ENCODE data around the gene ARFGAP1.

DNA sequence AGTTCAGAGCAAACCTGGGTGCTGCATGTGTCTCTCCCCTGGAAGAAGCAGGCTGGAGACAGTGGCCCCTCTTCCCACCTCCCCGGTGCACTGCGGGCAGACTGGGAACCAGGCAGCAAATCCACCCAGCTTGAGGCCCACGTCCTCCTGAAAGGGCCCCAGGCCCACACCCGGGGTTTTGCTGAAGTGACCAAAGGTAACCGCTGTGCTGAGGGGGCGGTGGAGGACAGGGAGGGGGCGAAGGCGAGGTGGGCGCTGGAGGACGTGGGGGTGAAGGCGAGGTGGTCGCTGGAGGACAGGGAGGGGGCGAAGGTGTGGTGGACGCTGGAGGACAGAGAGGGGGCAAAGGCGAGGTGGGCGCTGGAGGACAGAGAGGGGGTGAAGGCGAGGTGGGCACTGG lies 38.7 kb upstream of the ARFGAP1 start:
- TF ChIP-seq ZNF331 (CRISPR knock-in tag; IDR thresholded peaks at IDR 0.05; ENCODE audit: low read depth) (no peak), POLR2AphosphoS5 (IDR thresholded peaks at IDR 0.05; ENCODE audit: low read depth) (no peak), CREB1 (CRISPR knock-in tag; IDR thresholded peaks at IDR 0.05; ENCODE audit: low read depth) (no peak), JUNB (IDR thresholded peaks at IDR 0.05; ENCODE audit: unreplicated experiment) (no peak)
- TF ChIP-seq, protein P1, sequence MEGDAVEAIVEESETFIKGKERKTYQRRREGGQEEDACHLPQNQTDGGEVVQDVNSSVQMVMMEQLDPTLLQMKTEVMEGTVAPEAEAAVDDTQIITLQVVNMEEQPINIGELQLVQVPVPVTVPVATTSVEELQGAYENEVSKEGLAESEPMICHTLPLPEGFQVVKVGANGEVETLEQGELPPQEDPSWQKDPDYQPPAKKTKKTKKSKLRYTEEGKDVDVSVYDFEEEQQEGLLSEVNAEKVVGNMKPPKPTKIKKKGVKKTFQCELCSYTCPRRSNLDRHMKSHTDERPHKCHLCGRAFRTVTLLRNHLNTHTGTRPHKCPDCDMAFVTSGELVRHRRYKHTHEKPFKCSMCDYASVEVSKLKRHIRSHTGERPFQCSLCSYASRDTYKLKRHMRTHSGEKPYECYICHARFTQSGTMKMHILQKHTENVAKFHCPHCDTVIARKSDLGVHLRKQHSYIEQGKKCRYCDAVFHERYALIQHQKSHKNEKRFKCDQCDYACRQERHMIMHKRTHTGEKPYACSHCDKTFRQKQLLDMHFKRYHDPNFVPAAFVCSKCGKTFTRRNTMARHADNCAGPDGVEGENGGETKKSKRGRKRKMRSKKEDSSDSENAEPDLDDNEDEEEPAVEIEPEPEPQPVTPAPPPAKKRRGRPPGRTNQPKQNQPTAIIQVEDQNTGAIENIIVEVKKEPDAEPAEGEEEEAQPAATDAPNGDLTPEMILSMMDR (conservative IDR thresholded peaks at IDR 0.05; ENCODE audit: low read depth in 2 of 2): no peak
- TF ChIP-seq, protein P2, sequence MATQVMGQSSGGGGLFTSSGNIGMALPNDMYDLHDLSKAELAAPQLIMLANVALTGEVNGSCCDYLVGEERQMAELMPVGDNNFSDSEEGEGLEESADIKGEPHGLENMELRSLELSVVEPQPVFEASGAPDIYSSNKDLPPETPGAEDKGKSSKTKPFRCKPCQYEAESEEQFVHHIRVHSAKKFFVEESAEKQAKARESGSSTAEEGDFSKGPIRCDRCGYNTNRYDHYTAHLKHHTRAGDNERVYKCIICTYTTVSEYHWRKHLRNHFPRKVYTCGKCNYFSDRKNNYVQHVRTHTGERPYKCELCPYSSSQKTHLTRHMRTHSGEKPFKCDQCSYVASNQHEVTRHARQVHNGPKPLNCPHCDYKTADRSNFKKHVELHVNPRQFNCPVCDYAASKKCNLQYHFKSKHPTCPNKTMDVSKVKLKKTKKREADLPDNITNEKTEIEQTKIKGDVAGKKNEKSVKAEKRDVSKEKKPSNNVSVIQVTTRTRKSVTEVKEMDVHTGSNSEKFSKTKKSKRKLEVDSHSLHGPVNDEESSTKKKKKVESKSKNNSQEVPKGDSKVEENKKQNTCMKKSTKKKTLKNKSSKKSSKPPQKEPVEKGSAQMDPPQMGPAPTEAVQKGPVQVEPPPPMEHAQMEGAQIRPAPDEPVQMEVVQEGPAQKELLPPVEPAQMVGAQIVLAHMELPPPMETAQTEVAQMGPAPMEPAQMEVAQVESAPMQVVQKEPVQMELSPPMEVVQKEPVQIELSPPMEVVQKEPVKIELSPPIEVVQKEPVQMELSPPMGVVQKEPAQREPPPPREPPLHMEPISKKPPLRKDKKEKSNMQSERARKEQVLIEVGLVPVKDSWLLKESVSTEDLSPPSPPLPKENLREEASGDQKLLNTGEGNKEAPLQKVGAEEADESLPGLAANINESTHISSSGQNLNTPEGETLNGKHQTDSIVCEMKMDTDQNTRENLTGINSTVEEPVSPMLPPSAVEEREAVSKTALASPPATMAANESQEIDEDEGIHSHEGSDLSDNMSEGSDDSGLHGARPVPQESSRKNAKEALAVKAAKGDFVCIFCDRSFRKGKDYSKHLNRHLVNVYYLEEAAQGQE (IDR thresholded peaks at IDR 0.05; ENCODE audit: unreplicated experiment): no peak
- TF ChIP-seq, protein P3, sequence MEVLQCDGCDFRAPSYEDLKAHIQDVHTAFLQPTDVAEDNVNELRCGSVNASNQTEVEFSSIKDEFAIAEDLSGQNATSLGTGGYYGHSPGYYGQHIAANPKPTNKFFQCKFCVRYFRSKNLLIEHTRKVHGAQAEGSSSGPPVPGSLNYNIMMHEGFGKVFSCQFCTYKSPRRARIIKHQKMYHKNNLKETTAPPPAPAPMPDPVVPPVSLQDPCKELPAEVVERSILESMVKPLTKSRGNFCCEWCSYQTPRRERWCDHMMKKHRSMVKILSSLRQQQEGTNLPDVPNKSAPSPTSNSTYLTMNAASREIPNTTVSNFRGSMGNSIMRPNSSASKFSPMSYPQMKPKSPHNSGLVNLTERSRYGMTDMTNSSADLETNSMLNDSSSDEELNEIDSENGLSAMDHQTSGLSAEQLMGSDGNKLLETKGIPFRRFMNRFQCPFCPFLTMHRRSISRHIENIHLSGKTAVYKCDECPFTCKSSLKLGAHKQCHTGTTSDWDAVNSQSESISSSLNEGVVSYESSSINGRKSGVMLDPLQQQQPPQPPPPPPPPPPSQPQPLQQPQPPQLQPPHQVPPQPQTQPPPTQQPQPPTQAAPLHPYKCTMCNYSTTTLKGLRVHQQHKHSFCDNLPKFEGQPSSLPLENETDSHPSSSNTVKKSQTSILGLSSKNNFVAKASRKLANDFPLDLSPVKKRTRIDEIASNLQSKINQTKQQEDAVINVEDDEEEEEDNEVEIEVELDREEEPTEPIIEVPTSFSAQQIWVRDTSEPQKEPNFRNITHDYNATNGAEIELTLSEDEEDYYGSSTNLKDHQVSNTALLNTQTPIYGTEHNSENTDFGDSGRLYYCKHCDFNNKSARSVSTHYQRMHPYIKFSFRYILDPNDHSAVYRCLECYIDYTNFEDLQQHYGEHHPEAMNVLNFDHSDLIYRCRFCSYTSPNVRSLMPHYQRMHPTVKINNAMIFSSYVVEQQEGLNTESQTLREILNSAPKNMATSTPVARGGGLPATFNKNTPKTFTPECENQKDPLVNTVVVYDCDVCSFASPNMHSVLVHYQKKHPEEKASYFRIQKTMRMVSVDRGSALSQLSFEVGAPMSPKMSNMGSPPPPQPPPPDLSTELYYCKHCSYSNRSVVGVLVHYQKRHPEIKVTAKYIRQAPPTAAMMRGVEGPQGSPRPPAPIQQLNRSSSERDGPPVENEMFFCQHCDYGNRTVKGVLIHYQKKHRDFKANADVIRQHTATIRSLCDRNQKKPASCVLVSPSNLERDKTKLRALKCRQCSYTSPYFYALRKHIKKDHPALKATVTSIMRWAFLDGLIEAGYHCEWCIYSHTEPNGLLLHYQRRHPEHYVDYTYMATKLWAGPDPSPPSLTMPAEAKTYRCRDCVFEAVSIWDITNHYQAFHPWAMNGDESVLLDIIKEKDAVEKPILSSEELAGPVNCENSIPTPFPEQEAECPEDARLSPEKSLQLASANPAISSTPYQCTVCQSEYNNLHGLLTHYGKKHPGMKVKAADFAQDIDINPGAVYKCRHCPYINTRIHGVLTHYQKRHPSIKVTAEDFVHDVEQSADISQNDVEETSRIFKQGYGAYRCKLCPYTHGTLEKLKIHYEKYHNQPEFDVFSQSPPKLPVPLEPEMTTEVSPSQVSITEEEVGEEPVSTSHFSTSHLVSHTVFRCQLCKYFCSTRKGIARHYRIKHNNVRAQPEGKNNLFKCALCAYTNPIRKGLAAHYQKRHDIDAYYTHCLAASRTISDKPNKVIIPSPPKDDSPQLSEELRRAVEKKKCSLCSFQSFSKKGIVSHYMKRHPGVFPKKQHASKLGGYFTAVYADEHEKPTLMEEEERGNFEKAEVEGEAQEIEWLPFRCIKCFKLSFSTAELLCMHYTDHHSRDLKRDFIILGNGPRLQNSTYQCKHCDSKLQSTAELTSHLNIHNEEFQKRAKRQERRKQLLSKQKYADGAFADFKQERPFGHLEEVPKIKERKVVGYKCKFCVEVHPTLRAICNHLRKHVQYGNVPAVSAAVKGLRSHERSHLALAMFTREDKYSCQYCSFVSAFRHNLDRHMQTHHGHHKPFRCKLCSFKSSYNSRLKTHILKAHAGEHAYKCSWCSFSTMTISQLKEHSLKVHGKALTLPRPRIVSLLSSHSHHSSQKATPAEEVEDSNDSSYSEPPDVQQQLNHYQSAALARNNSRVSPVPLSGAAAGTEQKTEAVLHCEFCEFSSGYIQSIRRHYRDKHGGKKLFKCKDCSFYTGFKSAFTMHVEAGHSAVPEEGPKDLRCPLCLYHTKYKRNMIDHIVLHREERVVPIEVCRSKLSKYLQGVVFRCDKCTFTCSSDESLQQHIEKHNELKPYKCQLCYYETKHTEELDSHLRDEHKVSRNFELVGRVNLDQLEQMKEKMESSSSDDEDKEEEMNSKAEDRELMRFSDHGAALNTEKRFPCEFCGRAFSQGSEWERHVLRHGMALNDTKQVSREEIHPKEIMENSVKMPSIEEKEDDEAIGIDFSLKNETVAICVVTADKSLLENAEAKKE (CRISPR knock-in tag; IDR thresholded peaks at IDR 0.05): no peak
